GM21423 (cell line): ENCODE results near the gene CMTR2.
"Not testable (repeated sequence)": the region's sequence is repeated elsewhere in the genome, so short reads cannot be mapped to it uniquely, and the experiment has no call there.

Source experiments
- ATAC-seq: cut with Tn5 transposase; IDR thresholded peaks from one replicate; pipeline ENCODE4 v1.9.1; 2021; ENCODE audit warnings: mild to moderate bottlenecking, moderate library complexity; ENCODE audit not compliant: unreplicated experiment

Gene CMTR2, protein sequence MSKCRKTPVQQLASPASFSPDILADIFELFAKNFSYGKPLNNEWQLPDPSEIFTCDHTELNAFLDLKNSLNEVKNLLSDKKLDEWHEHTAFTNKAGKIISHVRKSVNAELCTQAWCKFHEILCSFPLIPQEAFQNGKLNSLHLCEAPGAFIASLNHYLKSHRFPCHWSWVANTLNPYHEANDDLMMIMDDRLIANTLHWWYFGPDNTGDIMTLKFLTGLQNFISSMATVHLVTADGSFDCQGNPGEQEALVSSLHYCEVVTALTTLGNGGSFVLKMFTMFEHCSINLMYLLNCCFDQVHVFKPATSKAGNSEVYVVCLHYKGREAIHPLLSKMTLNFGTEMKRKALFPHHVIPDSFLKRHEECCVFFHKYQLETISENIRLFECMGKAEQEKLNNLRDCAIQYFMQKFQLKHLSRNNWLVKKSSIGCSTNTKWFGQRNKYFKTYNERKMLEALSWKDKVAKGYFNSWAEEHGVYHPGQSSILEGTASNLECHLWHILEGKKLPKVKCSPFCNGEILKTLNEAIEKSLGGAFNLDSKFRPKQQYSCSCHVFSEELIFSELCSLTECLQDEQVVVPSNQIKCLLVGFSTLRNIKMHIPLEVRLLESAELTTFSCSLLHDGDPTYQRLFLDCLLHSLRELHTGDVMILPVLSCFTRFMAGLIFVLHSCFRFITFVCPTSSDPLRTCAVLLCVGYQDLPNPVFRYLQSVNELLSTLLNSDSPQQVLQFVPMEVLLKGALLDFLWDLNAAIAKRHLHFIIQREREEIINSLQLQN

DNA sequence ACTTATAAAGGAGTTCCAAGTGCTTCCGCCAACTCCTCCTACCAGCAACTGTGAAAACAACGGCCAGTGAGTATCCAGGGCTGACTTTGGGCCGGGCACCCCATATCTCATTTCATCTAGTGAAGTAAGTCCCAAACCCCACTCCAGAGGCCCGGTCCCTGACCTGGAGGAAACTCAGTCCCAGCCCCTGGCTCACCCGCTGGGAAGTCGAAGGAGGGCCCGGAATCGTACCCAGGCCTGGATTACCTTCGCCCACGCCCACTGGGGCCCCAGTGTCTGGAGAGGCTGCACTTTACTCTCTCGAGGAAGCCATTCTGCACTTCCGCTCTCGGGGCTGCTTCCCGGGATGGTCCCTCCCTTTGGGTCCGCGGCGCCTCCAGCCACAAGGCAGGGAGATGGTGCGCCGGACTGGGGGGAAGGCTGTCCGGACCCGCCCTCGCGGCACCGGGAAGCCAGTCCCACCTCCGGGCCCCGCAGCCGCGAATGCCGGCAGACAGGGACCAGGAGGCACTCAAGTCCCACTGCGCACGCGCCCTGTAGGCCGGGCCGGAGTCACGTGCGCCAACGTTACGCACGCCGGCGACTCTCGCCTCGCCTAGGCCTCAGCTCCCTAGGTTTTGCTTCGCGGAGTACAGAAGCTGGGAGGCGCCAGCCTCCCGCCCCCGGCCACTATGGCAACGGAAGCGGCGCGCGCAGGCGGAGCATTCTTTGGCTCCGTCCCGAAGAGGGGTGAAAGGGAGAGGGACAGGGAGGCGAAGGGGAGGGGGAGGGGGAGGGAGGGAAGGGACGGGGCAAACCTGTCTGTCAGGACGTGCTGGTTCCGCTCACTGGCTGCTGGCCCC, at the start of gene CMTR2:
Gene CMTR2 (minus strand): TSS at position 513 of the 842 bp plus-strand sequence. CDS start 3,482 bp downstream, outside the sequence.
- ATAC-seq: peak; percentile 88

DNA sequence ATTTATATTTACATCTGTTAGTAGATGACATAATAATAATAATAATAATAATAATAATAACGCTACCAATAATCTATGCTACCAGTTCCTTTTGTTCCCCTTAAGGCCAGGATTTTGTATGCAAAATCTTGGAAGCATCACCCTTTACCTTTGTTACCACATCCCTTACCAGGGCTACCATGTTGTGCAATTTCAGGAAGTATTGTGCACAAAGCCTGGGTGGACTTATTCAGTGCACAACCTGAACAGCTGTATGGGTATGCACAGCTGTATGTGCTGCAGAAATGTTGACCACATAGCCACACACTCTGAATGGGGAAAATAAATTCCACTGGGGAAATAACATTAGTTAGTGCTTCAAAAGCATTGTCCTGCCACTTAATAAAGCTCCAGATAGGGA, 49.4 kb upstream of the CMTR2 start:
- no peak for ATAC-seq

DNA sequence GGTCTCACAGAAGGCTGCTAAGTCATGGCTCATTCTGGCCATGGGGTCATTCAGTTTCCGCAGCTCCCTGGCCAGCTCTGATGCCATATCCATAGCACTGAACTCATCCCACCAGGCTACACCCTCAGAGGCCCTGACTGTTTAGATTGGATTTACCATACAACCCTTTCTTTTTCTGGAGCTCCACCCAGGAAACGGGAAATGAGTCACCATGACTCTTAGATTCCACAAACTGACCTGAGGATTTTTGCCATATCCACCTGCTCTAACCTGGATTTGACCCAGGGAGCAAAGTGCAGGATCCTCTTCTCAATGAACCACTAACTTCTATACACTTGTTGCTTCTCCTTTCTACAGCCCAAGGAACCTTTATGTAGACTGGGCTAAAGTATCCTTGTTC, 49.0 kb upstream of the CMTR2 start:
- no peak for ATAC-seq

DNA sequence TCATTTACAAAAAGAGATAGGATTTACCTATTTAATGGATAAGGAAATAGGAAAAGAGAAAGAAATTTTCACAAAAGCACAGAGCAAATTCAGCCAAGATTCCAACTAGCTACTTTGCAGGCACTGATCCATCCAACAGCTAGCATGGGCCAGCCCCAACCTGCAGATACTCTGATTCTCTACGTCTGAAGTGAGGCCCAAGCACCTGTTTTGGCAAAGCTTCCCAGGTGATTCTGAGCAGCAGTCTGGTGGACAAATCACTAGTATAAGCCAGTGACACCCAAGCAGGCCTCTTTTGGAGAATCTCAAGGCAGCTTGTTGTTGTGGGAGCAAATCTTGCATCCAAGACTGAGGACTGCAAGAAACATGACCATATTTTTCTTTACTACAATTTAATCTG, 48.4 kb upstream of the CMTR2 start:
- no peak for ATAC-seq

DNA sequence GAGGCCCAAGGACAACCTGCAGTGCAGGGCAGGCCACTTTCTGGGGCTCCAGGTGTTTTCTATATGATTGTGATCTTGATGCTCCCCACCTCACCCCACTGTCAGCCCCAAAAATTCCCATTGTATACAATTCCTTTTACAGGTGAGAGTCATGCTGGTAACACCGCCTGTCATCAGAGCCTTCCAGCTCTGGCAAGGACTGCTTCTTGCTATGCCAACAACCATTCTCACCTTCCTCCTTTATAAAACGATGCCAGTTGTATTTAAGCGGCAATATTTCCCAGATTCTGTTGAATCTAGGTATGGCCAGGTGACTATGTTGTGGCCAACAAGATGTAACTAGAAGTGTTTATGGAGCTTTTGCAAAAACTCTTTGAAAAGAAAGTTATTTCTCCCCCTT, 38.9 kb upstream of the CMTR2 start:
- no peak for ATAC-seq

DNA sequence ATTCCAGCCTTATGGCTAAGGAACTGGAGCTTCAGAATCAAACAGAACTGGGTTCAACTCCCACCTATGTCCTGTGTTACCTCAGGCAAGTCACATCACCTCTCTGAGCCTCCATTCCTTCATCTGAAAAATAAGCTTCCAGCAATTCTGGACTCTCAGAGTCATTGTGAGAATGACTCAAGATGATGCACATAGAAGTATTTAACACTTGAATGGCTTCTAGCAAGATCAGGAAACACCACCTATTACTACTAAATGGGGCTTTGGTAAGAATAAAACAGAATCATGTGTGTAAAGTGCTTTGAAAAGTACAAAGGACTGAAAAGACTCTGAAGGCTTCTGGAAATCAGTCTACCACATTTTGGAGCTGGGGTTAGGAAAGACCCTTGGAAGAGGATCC, 38.5 kb upstream of the CMTR2 start:
- no peak for ATAC-seq

DNA sequence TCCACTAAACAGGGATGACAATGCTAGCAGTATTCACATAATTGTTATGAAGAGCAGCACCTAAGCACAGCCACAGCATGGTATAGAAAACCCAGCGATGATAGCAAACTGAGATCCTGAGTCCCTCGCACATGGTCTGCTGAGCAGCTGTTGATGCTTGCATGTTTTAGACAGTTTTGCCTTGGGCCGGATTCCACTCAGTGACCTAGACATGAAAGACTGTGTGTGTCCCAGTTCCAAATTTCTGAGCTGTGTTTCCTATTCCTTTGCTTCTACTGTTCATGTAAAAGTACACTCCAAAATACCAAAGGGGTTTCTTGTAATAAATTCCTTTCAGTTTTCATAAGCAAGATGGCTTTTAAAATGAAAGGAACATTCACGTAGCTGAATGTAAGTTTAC, 30.8 kb upstream of the CMTR2 start:
- ATAC-seq: no peak

DNA sequence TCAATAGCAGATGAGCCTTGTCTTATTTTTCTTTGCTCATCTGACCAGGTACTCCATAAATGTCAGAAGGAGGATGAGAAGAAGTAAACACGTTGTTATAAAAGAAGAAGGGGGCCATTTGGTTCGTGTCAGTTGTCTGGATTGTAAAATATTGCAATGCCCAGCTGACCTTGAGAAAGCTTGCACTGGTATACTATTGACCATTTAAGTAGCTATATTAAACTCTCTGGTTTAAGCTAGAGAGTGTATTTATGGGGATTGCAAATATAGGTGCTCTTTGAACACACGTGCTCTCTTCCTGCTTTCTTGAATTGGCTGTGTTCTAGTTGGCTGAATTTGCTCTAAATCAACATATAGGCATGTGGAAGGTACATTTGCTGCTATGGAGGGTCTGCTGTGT, 26.1 kb upstream of the CMTR2 start:
- ATAC-seq: no peak

DNA sequence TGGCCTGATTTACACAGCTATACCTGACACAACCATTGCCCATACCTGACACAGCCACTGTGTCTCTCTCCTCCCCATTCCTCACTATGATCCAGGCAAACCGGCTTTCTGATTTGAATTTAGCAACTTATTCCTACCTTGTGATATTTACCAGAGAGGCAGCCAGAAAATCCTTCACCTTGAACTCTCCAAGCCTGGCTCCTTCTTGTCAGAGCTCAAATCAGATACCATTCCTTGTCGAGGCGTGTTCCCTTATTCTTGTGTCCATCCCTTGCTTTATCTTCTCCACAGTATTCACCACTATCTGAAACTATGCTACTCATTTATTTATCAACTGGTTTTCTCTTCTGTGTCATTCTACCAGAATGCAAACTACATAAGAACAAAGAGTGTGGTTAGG, 24.4 kb upstream of the CMTR2 start:
- not testable (repeated sequence) for ATAC-seq

DNA sequence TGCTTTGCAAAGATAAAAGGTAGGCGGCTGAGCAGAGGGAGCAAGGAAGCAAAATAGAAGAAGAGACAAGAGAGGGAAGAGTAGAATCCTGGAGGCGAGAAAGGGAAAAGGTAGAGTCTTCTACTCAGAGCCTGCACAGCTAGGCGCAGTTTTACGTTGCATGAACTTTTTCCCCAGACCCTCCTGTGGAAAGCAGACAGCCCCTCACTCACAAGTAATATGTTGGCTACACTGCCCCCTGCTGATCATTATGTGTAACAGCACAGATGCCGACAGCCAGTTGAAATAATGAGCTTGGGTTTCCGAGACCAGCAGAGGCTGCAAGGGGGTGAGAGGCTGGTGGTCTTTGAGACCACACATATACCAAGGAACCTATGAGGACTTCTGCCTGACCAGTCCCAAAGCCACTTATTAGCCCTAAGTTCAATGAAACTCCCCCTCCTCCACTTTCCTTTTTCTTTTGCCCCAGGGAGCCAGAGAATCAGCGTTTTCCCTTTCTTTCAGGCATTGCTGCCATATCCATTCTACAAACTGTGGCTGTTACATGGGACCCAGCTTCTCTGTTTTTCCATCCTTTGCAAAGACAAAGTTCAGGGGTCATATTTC, 22.5 kb upstream of the CMTR2 start:
- no peak for ATAC-seq

DNA sequence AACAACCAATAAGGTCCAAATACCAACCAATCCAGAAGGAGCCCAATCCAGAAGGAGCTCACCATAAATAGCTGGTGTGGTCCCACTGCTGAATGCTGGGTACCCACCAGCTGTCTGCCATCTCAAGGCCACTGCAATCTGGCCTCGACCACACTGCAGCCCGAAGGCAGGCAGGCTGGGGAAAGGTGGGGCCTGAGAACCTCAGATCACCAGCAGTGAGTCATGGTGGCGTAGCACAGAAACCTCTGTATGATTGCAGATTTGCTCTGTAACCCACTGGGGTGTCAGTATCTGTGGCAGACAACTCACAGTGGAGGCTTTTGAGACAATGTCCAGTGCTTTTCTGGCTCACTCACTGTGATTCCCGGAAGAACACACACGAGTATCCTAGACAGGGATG, 14.7 kb upstream of the CMTR2 start:
- ATAC-seq: no peak

DNA sequence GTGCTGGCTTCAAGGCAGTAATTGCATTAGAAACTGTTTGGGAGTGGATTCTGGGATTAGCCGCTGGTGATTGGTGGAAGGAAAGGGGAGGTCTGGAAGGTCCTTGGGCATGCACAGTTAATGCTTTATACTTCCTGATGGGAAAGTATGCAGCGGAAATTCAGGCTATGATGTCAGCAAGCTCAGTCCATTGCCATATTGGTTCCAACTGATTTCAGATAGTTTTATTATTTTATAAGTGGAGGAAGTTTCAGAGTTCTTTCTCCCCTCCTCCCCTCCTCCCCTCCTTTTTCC, 8.1 kb upstream of the CMTR2 start:
- no peak for ATAC-seq

DNA sequence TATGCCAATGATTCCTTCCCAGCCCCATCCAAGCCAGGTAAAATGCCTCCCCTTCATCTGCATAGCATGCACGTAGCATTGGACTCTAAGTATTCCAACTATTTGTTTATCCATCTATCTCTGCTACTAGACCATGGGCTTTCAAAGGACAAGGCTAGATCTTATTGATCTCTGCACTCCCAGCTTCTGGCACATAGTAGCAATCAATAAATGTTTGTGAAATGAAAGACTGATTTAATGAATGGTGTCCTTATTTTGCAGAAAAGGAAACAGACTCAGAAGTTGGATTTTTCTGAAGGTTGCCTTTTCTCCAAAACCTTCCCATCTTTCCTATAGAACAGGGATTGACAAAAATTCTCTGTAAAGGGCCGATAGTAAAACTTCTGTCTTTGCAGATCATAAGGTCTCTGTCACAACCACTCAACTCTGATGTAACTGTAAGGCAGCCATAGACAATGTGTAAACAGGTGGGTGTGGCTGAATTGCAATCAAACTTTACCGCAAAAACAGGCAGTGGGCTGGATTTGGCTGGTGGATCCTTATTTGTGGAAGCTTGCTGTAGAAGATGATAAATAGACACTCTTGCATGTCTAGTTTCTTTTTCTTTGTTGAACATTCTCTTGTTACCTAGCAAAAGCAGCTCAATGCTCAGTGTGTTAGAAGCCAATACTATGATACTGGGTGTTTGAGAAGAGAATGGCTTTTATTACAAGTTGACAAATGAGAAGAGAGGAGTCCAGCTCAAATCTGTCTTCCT, 7.6 kb upstream of the CMTR2 start:
- no peak for ATAC-seq

DNA sequence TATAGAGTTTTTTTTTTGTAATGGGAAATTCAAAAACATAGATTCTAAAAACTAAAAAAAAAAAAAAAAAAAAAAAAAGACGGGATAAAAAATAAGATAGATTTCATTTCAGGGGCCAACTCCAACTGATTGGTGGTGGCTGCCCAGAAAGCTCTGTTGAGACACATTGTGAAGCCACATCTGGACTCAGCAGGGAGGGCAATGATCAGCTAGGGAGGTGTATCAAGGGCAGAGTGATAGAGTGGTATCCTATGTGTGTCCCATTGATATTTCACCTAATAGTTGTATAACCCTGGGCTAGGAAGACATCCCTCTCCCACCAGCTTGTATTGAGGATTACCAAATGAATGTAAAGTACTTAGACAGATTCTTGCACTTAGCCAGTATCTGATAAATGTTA, 6.7 kb upstream of the CMTR2 start:
- no peak for ATAC-seq

DNA sequence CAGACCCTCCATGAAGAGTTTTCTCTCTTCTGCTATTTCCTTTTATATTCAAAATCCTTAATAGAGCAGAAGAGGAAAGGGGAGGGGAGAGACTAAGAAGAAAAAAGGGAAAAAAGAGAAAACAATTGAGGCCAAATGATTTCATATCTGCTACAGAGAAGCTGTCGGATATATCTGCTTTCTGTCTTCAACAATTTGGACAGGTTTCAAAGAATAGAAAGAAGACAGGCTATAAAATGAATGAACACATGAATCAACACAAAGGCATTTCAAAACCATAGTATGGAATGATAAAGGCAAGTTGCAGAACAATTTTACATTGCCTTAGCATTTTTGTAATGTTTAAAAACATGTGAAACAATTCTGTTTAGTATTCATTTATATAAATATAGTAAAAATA, 4.7 kb upstream of the CMTR2 start:
- no peak for ATAC-seq

DNA sequence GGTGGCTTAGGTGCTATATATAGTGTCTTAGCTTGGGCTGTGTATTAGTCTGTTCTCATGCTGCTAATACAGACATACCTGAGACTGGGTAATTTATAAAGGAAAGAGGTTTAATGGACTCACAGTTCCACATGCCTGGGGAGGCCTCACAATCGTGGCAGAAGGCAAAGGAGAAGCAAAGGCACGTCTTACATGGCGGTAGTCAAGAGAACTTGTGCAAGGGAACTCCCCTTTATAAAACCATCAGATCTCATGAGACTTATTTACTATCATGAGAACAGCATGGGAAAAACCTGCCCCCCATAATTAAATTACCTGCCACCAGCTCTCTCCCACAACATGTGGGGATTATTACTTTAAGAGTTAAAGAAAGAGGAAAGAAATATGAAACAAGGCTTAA, 2.9 kb upstream of the CMTR2 start:
- ATAC-seq: not testable (repeated sequence)

DNA sequence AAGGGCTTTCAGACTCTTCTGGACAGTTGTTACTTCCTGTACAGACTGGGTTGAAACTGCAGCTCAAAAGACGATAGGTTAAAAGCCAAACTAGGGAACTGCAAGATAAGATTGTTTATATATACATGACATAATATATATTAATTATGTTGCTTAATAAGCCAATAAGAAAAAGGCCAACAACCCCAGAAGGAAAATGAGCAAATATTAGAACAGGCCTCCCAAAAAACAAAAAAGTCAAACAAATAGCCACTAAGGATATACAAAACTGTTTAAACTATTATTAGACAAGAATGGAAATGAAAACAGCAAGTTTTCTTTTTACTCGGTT, 495 bp upstream of the CMTR2 start:
- ATAC-seq: no peak

DNA sequence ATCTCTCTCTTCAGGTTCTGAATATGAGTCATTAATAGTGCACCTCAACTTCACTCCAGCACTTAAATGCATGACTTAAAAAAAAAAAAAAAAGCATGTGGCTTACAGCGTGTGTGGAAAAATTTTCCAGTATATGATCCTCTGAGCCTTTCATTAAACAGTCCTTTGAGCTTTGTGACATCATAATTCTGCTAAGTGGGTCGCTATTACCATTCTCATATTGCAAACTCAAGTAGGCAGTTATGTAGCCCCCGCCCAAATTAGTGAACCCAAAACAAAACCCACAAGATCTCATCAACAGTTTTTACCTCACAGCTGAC, 672 bp downstream of the CMTR2 start:
- no peak for ATAC-seq

DNA sequence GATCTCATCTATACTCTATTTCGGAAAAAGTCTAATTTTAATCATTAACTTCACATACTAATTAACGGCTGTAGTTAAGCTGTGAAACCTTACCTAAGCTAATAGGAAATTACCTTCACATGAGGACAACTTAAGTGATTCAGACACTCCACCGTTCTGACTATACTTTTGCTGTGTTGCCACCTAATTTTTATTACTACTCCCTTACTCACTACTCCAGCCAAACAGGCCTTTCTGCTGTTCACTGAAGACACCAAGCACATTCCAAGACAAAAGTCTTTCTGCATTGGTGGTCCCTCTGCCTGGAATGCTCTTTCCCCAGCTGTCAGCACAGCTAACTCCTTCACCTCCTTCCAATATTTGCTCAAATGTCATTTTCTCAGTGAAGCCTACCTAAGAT, 1.3 kb downstream of the CMTR2 start:
- ATAC-seq: no peak

DNA sequence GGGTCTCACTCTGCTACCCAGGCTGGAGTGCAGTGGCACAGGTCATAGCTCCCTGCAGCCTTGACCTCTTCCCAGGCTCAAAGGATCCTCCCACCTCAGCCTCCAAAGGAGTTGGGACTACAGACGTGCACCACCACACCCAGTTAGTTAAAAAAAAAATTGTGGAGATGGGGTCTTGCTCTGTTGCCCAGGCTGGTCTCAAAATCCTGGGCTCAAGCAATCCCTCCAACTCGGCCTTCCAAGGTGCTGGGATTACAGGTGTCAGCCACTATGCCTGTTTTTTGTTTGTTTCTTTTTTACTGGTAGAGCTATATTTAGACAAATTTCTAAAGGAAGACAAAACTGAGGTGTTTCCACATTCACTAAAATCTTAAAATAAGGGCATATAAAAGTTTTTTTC, 1.7 kb downstream of the CMTR2 start:
- ATAC-seq: no peak

DNA sequence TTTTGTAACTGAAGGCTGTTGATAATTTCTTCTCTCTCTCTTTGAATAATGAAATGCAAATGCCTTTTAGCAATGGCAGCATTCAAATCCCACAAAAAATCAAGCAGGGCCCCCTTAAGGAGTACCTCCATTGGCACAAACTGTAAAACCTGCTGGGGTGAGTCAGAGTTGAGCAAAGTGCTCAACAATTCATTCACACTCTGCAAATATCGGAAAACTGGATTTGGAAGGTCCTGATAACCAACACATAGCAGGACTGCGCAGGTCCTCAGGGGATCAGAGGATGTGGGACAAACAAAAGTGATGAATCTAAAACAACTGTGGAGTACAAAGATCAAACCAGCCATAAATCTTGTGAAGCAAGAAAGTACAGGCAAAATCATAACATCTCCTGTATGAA, 5.6 kb downstream of the CMTR2 start:
- ATAC-seq: no peak
